Bronchial epithelial cell (primary cell): ENCODE data around the gene SUPT6H. TPM values are rescaled to one million over a fixed set of nuclear protein-coding genes. Genes with fewer than 3 reads are reported as not detected.

Experiments
- DNase-seq: peaks from one replicate; pipeline ENCODE4 v3.0.0-alpha.2; 2010; ENCODE audit warnings: low read depth
- FAIRE-seq: peaks from 2 replicates; lab custom pipeline; 2011; peaks lifted over from hg19 to GRCh38; lab: Jason Lieb, UNC
- H3K27me3 ChIP-seq: 2 replicates; pipeline ENCODE4 v1.5.1; 2011; ENCODE audit warnings: low read length; ENCODE audit not compliant: control insufficient read depth, insufficient read depth
- H3K36me3 ChIP-seq: 2 replicates; pipeline ENCODE4 v1.5.1; 2011; ENCODE audit warnings: low read length; ENCODE audit not compliant: control insufficient read depth, insufficient read depth
- H3K4me3 ChIP-seq: 2 replicates; pipeline ENCODE4 v1.5.1; 2011; ENCODE audit warnings: mild to moderate bottlenecking, low read depth, low read length, control low read depth
- total RNA-seq: library from RNA; depleted of rRNA; stranded (reverse); fragments of >200 nt; gene quantifications from 2 replicates; pipeline ENCODE4 v1.2.1, GENCODE V29; 2014
- TF ChIP-seq, protein P1 (sequence below): IDR thresholded peaks from 2 replicates; pipeline ENCODE4 v1.5.1; 2011; ENCODE audit warnings: mild to moderate bottlenecking, moderate library complexity, low read length, control low read depth, inconsistent platforms; ENCODE audit not compliant: insufficient read depth, severe bottlenecking

Gene SUPT6H
- total RNA-seq, 1 donor from 2014 or later = 23.2 TPM

GRCh38 chr17:28704219-28704858 is 42.3 kb downstream of the SUPT6H start:
- Histone ChIP-seq H3K27me3 (no peaks in the 10 kb centered on the region), H3K36me3 (peaks cover 30% of the 10 kb centered on the region), H3K4me3 (no peak overlapping the region)
- FAIRE-seq (no peak), DNase-seq (no peak)
- TF ChIP-seq, protein P1, sequence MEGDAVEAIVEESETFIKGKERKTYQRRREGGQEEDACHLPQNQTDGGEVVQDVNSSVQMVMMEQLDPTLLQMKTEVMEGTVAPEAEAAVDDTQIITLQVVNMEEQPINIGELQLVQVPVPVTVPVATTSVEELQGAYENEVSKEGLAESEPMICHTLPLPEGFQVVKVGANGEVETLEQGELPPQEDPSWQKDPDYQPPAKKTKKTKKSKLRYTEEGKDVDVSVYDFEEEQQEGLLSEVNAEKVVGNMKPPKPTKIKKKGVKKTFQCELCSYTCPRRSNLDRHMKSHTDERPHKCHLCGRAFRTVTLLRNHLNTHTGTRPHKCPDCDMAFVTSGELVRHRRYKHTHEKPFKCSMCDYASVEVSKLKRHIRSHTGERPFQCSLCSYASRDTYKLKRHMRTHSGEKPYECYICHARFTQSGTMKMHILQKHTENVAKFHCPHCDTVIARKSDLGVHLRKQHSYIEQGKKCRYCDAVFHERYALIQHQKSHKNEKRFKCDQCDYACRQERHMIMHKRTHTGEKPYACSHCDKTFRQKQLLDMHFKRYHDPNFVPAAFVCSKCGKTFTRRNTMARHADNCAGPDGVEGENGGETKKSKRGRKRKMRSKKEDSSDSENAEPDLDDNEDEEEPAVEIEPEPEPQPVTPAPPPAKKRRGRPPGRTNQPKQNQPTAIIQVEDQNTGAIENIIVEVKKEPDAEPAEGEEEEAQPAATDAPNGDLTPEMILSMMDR = no peak

DNA sequence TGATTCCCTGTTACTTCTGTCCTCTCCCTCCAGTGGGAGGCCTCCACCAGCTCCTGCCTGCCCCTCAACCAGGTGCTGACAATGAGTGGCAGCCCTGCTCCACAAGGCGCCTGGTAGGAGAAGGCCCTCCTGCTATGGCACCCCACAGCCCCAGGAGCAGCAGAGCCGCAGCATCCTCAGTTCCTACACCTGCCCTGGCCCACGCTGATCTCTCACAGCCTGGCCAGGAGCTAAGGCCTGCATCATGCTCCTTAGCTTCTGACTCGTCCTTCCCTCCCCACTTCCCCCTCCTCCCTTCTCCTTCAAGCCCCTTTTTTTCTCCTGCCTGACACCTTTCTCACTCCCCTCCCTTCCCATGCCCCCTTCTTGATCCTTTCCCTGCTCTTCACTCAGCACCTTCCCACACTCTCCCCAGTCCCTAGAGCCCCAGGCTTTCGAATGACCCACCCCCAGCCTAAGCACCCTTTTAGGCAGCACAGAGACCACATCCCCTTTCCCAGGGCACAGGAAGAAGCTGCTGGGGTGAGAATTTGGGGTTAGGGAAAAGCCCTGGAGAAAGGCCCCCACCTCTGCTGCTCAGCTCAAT is 43.2 kb downstream of the SUPT6H start:
- Histone ChIP-seq H3K4me3 (no peak overlapping the region), H3K27me3 (no peaks in the 10 kb centered on the region), H3K36me3 (peaks cover 25% of the 10 kb centered on the region)
- TF ChIP-seq, protein P1 = no peak
- DNase-seq (no peak), FAIRE-seq (no peak)

DNA sequence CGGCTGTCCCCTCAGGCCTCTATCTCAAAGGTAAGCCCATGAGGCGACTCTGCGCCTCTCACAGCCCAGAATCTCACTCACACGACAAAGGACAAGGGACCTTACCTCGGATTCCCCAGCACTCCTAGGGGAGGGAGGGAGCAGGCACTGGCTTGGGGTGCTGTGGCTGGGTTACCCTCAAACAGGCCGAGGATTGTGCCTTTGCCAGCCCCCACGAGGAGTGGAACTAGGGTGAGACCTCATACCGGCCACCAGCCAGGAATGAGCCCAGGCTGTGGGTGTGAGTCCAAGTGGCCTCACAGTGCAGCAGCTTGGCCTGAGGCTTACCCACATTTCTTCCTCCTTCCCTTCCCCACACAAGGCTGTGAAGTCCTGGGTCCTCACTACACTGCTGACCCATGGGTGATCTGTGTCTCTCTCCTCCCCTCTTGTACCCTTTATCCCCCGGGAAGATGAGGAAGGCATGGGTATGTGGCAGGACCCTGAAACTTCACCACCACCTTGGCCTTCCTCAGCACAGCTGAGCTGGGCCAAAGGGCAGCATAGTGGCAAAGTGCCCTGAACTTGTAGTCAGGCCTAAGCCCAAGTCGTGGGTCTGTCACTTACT is 43.8 kb downstream of the SUPT6H start:
- no peak for DNase-seq
- TF ChIP-seq, protein P1 = no peak
- no peak for FAIRE-seq
- Histone ChIP-seq H3K27me3 (no peaks in the 10 kb centered on the region), H3K36me3 (peaks cover 18% of the 10 kb centered on the region), H3K4me3 (no peak overlapping the region)

DNA sequence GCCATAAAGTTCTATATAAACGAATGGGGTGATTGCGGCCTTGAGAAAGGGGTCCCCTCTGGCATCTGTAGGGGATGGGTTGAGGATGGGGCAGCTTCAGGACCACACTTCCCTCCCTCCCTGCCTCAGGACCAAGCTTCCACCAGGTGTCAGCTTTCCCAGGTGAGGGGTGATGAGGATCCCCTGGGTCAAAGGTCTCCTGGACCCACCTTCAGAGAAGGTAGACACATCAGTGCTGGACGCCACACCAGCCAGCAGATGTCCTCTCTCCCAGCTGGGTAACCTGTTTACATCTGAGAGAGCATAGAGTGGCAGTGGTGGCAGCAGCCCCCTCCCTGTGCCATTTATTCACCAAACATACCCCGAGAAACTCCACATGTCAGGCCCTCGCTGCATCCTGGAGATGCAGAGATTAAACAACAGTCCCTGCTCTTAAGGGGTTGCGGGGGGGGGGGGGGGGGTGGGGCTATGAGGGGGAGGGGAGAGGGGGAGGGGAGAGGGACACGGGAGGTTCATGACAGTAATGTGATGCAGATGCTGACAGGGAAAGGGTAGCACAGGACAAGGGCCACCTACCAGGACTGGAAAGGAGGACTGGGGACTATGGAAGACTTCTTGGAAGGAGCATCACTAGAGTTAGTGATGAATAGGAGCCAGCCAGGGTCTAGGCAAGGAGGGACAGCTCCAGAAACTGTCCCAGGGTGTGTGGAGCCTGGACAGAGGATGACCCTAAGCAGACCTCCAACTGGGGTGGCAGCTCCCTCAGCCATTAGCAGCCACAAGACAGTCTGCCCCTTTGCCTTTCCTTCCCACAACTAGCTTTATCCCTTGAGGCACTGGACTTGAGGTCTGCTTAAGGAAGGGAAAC is 44.7 kb downstream of the SUPT6H start:
- H3K27me3 ChIP-seq = no peaks in the 10 kb centered on the region
- DNase-seq (no peak), FAIRE-seq (no peak)
- TF ChIP-seq, protein P1 = no peak
- peaks cover 14% of the 10 kb centered on the region for H3K36me3 ChIP-seq
- H3K4me3 ChIP-seq = no peak overlapping the region

DNA sequence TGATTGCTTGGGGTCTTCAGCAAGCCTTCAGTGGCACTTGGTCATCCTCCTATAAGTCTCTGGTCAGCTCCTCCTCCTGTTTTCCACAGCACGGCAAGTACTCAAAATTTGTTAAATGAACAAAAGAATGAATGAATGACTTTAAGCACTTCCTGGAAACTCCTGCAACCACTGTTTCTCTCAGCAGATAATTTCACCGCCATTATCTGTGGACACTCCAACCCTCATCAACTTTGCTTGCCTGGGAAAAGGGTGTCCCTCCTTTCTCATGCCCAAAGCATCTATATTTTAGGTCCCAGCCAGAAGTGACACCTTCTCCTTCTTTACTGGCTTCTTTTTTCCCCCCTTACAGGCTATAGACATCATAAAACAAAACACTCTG is 45.3 kb downstream of the SUPT6H start:
- no peak for FAIRE-seq
- TF ChIP-seq, protein P1 = no peak

More for the DNA sequence above, 45.3 kb downstream of the SUPT6H start:
- no peak for DNase-seq
- Histone ChIP-seq H3K4me3 (no peak overlapping the region), H3K27me3 (no peaks in the 10 kb centered on the region), H3K36me3 (peaks cover 13% of the 10 kb centered on the region)
